Cardiac atrium fibroblast (primary cell): ENCODE measurements around the gene CSNK2A2. TPM values are rescaled to one million over a fixed set of nuclear protein-coding genes. Genes with fewer than 3 reads are reported as not detected.

ENCODE experiments used
- total RNA-seq: library from RNA; depleted of rRNA; stranded (reverse); fragments of >200 nt; gene quantifications from 2 replicates; pipeline ENCODE4 v1.2.3, GENCODE V29; 2015

The CSNK2A2 gene
- total RNA-seq = 19.8 and 21.8 TPM in 2 replicates

DNA sequence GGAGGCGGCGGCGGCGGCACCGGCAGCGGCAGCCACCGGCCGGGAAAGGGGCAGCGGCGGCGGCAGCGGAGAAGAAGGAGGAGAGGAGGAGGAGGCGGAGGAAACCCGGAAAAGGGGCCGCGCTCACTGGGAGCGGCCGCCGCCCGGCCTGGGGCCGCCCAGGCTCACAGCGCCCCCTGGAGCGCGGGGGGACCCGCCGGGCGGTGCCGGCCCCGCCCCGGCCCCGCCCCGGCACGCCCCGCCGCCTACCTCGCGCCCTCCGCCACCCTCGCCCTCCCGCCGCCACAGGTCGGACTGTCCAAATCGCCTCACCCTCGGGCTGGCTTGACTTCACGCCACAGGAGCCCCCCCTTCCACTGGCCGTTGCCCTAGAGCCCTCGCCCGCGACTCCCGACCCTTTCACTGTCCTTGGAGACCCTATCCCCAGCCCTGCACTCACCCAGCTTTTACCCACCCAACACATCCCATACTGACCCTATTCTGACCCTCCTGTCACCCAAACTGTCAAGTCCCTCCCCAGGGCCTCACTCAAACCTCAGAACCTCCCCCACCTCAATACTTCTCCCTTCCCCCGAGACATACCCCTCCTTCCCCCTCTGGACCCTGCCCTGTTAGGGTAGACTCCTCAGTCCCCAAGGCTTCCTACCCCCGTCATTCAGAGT, at the start of gene CSNK2A2:
TSS of gene CSNK2A2 (minus strand) at position 85 of the 662 bp plus-strand sequence. CDS start 370 bp downstream, outside the sequence.

DNA sequence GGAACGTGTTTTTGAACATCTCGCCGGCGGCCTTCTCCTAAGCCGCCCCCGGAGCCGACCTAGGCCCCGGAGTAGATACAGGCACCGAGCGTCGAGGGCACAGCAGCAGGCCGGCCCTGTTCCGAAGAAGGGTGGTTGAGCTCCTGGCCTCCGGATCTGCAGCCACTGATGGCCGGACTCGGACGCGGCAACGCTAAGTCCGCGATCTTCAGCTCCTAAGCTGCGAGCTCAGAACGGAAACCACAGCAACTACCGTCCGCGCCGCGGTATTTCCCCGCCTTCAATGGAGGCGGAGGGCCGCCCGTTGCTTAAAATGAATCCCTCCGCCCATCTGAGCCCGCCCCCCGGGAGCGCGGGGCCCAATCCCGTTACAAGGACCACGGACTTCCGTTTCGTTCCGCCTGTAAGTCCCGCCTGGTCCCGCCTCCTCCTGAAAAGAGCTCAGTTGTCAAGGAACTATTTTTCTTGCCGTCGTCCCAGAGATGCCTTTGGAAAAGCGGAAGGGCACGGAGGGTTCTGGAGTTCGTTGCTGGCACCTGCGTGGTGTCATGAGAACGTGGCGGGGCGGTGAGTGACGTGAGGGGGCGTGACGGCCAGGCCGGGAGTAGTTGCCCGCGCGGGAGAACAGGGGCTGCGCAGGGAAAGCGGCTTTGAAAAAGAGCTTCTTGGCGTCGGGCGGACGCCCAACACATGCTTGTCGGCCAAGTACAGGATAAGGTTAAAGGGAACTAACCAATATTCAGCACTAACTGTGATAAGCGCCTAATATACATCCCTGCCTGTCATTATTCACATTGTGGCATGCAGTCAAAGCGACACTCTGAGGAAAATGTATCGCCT, 68.6 kb downstream of the CSNK2A2 start, which contains the start of gene CFAP20:
TSS of gene CFAP20 (minus strand) at position 285 of the 840 bp plus-strand sequence. CDS start at position 19, 266 bp downstream.

Other genes with a start within 250 kb of the CSNK2A2 start
- gene CNGB1, start 227.0 kb downstream of the CSNK2A2 start, total RNA-seq = not detected in 2 replicates
- 2.5 and 11.7 TPM in 2 replicates for gene ZNF319, start 197.4 kb downstream of the CSNK2A2 start, total RNA-seq
- gene USB1, start 196.7 kb downstream of the CSNK2A2 start, total RNA-seq = 6.7 and 33.5 TPM in 2 replicates
- 3.2 and 6.5 TPM in 2 replicates for gene MMP15, start 172.4 kb downstream of the CSNK2A2 start, total RNA-seq
- 53.4 and 61.9 TPM in 2 replicates for gene CFAP20, start 68.7 kb downstream of the CSNK2A2 start, total RNA-seq
- not detected in 2 replicates for gene PRSS54, start 96.9 kb upstream of the CSNK2A2 start, total RNA-seq
- gene GINS3, start 194.4 kb upstream of the CSNK2A2 start, total RNA-seq = 4.1 and 4.3 TPM in 2 replicates